ENCODE data around the gene MYO5C.
"Not testable (repeated sequence)": the region's sequence is repeated elsewhere in the genome, so short reads cannot be mapped to it uniquely, and the experiment has no call there.

Gene MYO5C

DNA sequence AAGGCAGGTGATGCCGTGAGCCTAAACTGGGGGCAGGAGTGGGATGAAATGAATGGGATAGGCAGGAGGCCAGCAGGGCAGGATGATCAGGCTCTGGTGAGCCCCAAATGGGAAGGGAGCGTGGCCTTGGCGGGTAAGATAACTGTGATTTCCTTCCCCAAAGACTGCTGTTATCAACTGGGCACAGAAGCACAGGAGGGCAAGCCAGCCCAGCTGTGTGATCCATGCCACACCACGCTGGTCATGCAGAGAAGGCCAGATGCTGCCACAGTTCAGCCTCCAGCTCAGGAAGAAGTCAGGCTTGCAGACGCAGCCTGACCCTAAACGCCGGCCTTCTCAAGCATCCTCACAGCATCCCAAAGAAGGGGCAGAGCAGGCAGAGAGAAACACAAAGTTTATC lies 52.3 kb downstream of the MYO5C start:
- Histone ChIP-seq H3K27me3 (ENCODE audit: insufficient read depth, poor library complexity, severe bottlenecking) (no peaks in the 10 kb centered on the region), H3K4me1 (ENCODE audit: insufficient read depth, poor library complexity, severe bottlenecking) (no peaks in the 10 kb centered on the region), H3K27ac (ENCODE audit: poor library complexity, severe bottlenecking) (no peak overlapping the region), H3K9me3 (ENCODE audit: severe bottlenecking) (no peaks in the 10 kb centered on the region), H3K4me3 (ENCODE audit: severe bottlenecking) (no peak overlapping the region), H3K36me3 (ENCODE audit: low read depth) (peaks cover 55% of the 10 kb centered on the region)
- TF ChIP-seq, protein P1, sequence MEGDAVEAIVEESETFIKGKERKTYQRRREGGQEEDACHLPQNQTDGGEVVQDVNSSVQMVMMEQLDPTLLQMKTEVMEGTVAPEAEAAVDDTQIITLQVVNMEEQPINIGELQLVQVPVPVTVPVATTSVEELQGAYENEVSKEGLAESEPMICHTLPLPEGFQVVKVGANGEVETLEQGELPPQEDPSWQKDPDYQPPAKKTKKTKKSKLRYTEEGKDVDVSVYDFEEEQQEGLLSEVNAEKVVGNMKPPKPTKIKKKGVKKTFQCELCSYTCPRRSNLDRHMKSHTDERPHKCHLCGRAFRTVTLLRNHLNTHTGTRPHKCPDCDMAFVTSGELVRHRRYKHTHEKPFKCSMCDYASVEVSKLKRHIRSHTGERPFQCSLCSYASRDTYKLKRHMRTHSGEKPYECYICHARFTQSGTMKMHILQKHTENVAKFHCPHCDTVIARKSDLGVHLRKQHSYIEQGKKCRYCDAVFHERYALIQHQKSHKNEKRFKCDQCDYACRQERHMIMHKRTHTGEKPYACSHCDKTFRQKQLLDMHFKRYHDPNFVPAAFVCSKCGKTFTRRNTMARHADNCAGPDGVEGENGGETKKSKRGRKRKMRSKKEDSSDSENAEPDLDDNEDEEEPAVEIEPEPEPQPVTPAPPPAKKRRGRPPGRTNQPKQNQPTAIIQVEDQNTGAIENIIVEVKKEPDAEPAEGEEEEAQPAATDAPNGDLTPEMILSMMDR (IDR thresholded peaks at IDR 0.05; ENCODE audit: poor library complexity, severe bottlenecking) = no peak
- ATAC-seq (ENCODE audit: low read depth) (no peak), DNase-seq (ENCODE audit: low spot score) (no peak)

DNA sequence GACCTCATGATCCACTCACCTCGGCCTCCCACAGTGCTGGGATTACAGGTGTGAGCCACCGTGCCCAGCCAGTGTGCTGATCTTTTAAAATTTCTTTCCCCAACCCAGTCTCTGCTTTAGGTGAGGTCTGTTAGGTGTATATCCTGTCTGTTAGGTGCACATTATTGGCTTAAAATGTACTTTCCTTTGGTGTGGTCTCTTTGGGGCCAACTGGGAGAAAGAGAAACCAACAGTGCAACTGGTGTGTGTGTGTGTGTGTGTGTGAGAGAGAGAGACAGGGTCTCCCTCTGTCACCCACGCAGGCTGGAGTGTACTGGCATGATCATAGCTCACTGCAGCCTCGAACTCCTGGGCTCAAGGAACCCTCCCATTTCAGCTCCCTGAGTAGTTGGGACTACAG lies 54.1 kb downstream of the MYO5C start:
- DNase-seq (ENCODE audit: low spot score) (no peak), ATAC-seq (ENCODE audit: low read depth) (no peak)
- H3K4me1 ChIP-seq (ENCODE audit: insufficient read depth, poor library complexity, severe bottlenecking) = no peaks in the 10 kb centered on the region
- H3K36me3 ChIP-seq (ENCODE audit: low read depth) = peaks cover 57% of the 10 kb centered on the region
- no peaks in the 10 kb centered on the region for H3K9me3 ChIP-seq (ENCODE audit: severe bottlenecking)
- H3K27ac ChIP-seq (ENCODE audit: poor library complexity, severe bottlenecking) = no peak overlapping the region
- H3K4me3 ChIP-seq (ENCODE audit: severe bottlenecking) = no peak overlapping the region
- TF ChIP-seq, protein P1 (IDR thresholded peaks at IDR 0.05; ENCODE audit: poor library complexity, severe bottlenecking) = no peak
- no peaks in the 10 kb centered on the region for H3K27me3 ChIP-seq (ENCODE audit: insufficient read depth, poor library complexity, severe bottlenecking)

DNA sequence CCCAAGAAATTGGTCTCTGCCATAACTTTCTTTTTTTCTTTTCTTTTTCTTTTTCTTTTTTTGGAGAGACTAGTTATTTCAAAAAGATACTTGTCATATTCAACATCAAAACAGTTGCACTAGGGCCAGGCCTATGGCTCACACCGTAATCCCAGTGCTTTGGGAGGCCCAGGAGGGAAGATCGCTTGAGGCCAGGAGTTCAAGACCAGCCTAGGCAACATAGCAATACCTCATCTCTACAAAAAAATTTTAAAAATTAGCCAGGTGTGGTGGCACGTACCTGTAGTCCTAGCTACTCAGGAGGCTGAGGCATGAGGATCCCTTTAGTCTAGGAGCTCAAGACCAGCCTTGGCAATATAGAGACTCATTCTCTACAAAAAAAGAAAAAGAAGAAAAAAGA lies 55.4 kb downstream of the MYO5C start:
- ATAC-seq (ENCODE audit: low read depth) (no peak), DNase-seq (ENCODE audit: low spot score) (no peak)
- H3K27me3 ChIP-seq (ENCODE audit: insufficient read depth, poor library complexity, severe bottlenecking) = no peaks in the 10 kb centered on the region
- H3K36me3 ChIP-seq (ENCODE audit: low read depth) = peaks cover 56% of the 10 kb centered on the region
- no peaks in the 10 kb centered on the region for H3K9me3 ChIP-seq (ENCODE audit: severe bottlenecking)
- TF ChIP-seq, protein P1 (IDR thresholded peaks at IDR 0.05; ENCODE audit: poor library complexity, severe bottlenecking) = no peak
- no peak overlapping the region for H3K4me3 ChIP-seq (ENCODE audit: severe bottlenecking)
- no peak overlapping the region for H3K27ac ChIP-seq (ENCODE audit: poor library complexity, severe bottlenecking)
- no peaks in the 10 kb centered on the region for H3K4me1 ChIP-seq (ENCODE audit: insufficient read depth, poor library complexity, severe bottlenecking)

DNA sequence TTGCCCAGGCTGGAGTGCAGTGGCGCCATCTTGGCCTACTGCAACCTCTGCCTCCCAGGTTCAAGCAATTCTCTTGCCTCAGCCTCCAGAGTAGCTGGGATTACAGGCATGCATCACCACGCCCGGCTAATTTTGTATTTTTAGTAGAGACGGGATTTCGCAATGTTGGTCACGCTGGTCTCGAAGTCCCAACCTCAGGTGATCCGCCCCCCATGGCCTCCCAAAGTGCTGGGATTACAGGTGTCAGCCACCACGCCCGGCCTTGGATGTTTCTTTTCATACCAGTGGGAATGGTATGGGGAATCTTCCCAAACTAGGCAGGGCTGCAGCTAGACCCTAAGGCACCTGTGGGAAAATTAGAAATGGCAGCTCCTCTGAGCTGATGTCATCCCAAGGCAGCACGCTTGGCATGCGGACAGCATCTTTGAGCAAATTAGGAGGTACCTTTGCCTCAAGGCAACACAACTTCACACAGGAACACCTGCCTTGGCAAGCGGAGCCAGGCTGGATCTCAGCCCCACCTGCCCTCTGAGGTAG lies 56.5 kb downstream of the MYO5C start:
- peaks cover 53% of the 10 kb centered on the region for H3K36me3 ChIP-seq (ENCODE audit: low read depth)
- H3K4me1 ChIP-seq (ENCODE audit: insufficient read depth, poor library complexity, severe bottlenecking); H3K4me3 ChIP-seq (ENCODE audit: severe bottlenecking); ATAC-seq (ENCODE audit: low read depth); H3K27me3 ChIP-seq (ENCODE audit: insufficient read depth, poor library complexity, severe bottlenecking); DNase-seq (ENCODE audit: low spot score); H3K9me3 ChIP-seq (ENCODE audit: severe bottlenecking); H3K27ac ChIP-seq (ENCODE audit: poor library complexity, severe bottlenecking): not testable (repeated sequence)

DNA sequence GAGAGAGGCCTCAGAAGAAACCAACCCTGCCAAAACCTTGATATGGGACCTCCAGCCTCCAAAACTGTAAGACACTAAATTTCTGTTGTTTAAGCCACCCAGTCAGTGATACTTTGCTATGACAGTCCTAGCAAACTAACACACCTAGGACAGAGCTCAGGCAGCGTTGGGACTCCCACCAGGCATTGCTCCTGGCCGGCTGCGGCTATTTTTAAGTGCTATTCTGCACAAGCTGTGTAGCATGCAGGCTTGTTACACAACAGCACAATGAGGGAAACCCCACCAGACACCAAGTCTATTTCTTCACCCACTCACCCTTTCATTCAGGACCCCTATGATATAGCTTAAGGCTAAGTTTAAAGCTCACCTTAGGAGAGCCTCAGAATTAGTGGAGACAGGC lies 57.5 kb downstream of the MYO5C start:
- no peaks in the 10 kb centered on the region for H3K27me3 ChIP-seq (ENCODE audit: insufficient read depth, poor library complexity, severe bottlenecking)
- no peaks in the 10 kb centered on the region for H3K9me3 ChIP-seq (ENCODE audit: severe bottlenecking)
- DNase-seq (ENCODE audit: low spot score) (no peak), ATAC-seq (ENCODE audit: low read depth) (no peak)
- H3K36me3 ChIP-seq (ENCODE audit: low read depth) = peaks cover 55% of the 10 kb centered on the region
- no peak overlapping the region for H3K27ac ChIP-seq (ENCODE audit: poor library complexity, severe bottlenecking)
- H3K4me1 ChIP-seq (ENCODE audit: insufficient read depth, poor library complexity, severe bottlenecking) = no peaks in the 10 kb centered on the region
- TF ChIP-seq, protein P1 (IDR thresholded peaks at IDR 0.05; ENCODE audit: poor library complexity, severe bottlenecking) = no peak
- no peak overlapping the region for H3K4me3 ChIP-seq (ENCODE audit: severe bottlenecking)

Measured in RWPE2 (cell line).